ENCODE data around the gene GNB1L.
"Not testable (repeated sequence)": the region's sequence is repeated elsewhere in the genome, so short reads cannot be mapped to it uniquely, and the experiment has no call there.

Gene GNB1L

DNA sequence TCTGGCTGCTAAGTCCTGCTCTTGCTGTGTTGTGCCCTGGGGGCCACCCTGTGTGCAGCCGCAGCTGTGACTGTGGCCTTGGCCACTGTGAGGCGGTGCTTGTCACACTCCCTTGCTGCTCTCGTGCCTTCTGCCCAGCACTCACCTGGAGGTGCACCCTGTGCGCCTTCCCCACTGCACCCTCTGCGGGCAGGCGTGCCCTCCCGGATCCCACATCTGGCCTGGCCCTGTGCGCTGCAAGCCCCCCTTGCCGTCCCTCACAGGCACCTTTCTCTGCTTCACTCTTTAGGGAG lies 66.9 kb downstream of the GNB1L start:
- Histone ChIP-seq H3K27me3 (ENCODE audit: control insufficient read depth, insufficient read depth, low read length) (no peaks in the 10 kb centered on the region), H3K4me1 (ENCODE audit: control insufficient read depth, insufficient read depth, low read length) (no peaks in the 10 kb centered on the region), H3K9ac (ENCODE audit: low read depth, low read length) (no peak overlapping the region), H3K36me3 (ENCODE audit: insufficient read depth, low read length) (no peaks in the 10 kb centered on the region), H3K4me3 (ENCODE audit: low read length) (no peak overlapping the region), H3K4me2 (ENCODE audit: low read length) (no peak overlapping the region), H3K9me3 (replicated peaks; ENCODE audit: low read length) (no peaks in the 10 kb centered on the region)

DNA sequence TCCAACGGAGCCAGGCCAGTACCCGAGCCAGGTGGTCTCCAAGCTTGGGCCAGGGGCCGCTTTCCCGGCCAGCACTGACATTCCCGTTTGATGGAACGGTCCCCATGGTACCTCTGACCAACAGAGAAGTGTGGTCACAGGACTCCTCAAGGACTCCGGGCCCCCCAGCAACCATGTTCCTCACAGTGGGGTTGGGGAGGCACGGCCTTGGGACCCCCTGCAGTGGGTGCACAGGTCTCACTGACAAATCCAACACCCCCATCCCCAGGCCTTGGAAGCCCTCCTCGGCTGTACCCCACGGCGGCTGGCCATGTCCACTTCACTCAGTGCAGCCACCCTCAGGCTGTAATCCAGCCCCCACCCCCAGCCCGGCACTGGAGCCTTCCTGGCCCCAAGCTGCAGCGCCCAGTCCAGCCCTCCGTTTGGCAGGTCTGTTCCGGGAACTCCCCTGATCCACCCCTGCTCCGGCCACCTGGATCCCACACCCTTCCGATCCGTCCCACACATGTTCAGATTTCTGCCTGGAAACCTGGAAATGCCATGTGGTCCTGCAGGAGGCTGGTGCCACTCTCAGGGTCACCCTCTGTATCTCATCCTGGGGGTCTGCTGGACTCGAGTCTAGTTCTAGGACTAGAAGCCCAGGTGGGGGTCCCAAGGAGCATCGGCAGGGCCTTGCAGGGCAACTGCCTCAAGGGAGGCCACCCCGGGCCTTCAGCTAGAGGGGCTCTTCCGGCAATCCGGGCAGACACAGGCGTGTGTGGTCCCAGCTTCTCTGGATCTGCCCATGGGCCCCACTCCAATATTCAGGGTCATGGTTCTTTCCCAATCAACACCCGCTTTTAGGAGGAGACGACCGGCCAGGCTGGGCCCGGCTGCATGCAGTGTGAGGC lies 67.5 kb downstream of the GNB1L start:
- no peaks in the 10 kb centered on the region for H3K9me3 ChIP-seq (replicated peaks; ENCODE audit: low read length)

GRCh38 chr22:19786264-19786585 lies 68.4 kb downstream of the GNB1L start:
- Histone ChIP-seq H3K4me1 (ENCODE audit: control insufficient read depth, insufficient read depth, low read length) (no peaks in the 10 kb centered on the region), H3K9ac (ENCODE audit: low read depth, low read length) (no peak overlapping the region), H3K9me3 (replicated peaks; ENCODE audit: low read length) (no peaks in the 10 kb centered on the region), H3K27me3 (ENCODE audit: control insufficient read depth, insufficient read depth, low read length) (no peaks in the 10 kb centered on the region), H3K4me2 (ENCODE audit: low read length) (no peak overlapping the region), H3K36me3 (ENCODE audit: insufficient read depth, low read length) (no peaks in the 10 kb centered on the region), H3K4me3 (ENCODE audit: low read length) (no peak overlapping the region)

More for the DNA sequence above, 67.5 kb downstream of the GNB1L start:
- Histone ChIP-seq H3K4me1 (ENCODE audit: control insufficient read depth, insufficient read depth, low read length) (no peaks in the 10 kb centered on the region), H3K4me3 (ENCODE audit: low read length) (no peak overlapping the region), H3K36me3 (ENCODE audit: insufficient read depth, low read length) (no peaks in the 10 kb centered on the region), H3K27me3 (ENCODE audit: control insufficient read depth, insufficient read depth, low read length) (no peaks in the 10 kb centered on the region), H3K9ac (ENCODE audit: low read depth, low read length) (no peak overlapping the region), H3K4me2 (ENCODE audit: low read length) (no peak overlapping the region)

DNA sequence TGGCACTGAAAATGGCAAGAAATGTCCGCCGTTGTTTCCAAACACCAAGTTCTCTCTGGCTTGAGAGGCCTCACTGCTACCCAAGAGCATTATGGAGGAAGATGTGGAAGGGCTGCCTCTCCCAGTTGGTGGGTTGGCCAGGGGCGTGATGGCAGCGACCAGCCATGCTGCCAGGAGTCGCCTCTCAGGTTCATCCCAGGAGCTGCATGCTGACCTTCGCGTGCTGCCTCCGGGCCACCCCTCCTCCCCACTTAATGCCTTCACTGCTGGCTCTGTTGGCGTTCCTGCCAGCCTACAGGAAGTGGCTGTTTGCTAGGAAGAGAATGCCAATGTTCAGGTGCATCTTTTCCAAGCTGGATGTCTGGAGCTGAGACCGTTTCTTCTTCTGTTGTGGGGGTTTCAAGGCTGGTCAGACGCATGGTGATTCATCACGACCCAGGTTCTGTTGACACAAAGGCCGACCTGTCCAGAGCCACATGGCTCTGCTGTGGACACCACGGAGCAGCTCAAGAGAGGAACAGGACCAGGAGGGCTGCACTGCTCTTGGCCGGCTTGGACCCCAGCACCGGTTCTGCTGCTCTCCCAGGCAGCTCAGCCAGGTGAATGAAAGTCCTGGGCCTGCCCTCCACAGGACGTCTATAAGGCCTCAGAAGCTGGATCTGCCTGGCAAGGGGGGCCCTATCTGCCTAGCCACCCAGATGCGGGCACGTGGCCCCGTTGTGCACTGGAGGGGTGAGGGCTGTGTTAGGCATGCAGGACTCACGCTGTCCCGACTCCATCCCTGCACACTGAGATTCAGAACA lies 69.0 kb downstream of the GNB1L start:
- Histone ChIP-seq H3K4me2 (ENCODE audit: low read length) (no peak overlapping the region), H3K9me3 (replicated peaks; ENCODE audit: low read length) (no peaks in the 10 kb centered on the region), H3K27me3 (ENCODE audit: control insufficient read depth, insufficient read depth, low read length) (no peaks in the 10 kb centered on the region), H3K4me1 (ENCODE audit: control insufficient read depth, insufficient read depth, low read length) (no peaks in the 10 kb centered on the region), H3K4me3 (ENCODE audit: low read length) (no peak overlapping the region), H3K9ac (ENCODE audit: low read depth, low read length) (no peak overlapping the region), H3K36me3 (ENCODE audit: insufficient read depth, low read length) (no peaks in the 10 kb centered on the region)

- Histone ChIP-seq H3K4me3 (ENCODE audit: low read length) (no peak overlapping the region), H3K4me1 (ENCODE audit: control insufficient read depth, insufficient read depth, low read length) (peaks cover 7% of the 10 kb centered on the region), H3K9me3 (replicated peaks; ENCODE audit: low read length) (no peaks in the 10 kb centered on the region), H3K9ac (ENCODE audit: low read depth, low read length) (no peak overlapping the region), H3K4me2 (ENCODE audit: low read length) (no peak overlapping the region), H3K27me3 (ENCODE audit: control insufficient read depth, insufficient read depth, low read length) (no peaks in the 10 kb centered on the region), H3K36me3 (ENCODE audit: insufficient read depth, low read length) (no peaks in the 10 kb centered on the region)
Measured at GRCh38 chr22:19784384-19785175, 70.1 kb downstream of the GNB1L start.

DNA sequence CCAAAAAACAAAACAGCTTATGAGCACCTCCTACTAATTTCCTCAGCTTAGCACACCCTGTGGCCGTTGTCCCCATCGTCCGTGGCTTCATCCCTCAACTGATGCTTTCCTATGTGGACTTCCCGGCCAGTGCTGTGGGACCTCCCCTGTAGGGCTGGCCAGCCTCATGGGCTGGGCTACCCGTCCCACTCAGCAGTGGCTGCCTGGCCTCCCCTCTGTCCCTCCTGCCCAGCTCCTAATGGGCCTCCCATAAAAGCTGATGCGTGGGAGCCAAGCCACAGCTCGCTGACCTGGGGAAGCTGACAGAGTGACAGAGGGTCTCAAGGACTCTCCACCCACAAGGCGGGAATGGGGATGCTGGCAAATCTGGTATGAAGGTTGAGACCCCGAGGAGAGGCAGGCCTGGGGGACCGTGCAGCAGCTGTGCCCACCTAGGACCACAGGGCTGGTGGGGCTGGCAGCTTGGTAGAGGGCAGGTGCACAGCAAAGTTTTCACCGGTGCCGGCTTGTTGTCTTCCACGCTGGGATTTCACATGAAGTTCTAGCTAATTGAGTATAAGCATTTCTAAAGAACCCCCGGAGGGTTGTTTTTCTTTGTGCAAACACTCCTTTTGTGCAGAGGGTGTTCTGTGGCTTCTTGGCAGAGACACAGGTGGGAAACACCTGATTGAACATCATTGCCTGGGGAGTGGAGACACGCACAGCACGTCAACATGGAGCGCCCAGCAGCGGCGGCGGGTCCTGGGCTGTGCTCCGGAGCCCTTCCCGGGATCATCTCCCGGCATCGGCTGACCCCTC lies 70.9 kb downstream of the GNB1L start:
- no peaks in the 10 kb centered on the region for H3K27me3 ChIP-seq (ENCODE audit: control insufficient read depth, insufficient read depth, low read length)
- H3K9me3 ChIP-seq (replicated peaks; ENCODE audit: low read length): no peaks in the 10 kb centered on the region
- H3K4me2 ChIP-seq (ENCODE audit: low read length): no peak overlapping the region
- H3K4me1 ChIP-seq (ENCODE audit: control insufficient read depth, insufficient read depth, low read length): peaks cover 9% of the 10 kb centered on the region
- no peak overlapping the region for H3K9ac ChIP-seq (ENCODE audit: low read depth, low read length)
- H3K4me3 ChIP-seq (ENCODE audit: low read length): no peak overlapping the region
- H3K36me3 ChIP-seq (ENCODE audit: insufficient read depth, low read length): no peaks in the 10 kb centered on the region

DNA sequence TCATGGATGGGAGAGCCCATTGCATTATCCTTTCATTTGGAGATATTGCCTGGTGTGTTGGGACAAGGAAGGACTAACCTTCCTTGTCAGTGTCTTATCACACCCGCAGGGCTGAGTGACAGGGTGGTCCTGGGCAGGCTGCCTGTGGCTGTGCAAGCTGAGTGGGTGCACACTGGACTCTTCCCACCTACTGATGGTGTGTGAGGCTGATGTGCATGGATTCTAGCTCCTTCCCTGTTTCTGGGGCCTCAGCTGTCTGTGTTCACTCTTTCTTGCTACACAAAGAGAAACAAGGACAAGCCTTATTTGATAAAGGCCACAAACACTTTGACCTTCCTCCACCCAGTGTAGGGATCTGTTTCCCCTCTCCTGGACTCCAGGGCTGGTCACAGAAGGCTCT lies 72.1 kb downstream of the GNB1L start:
- H3K4me3 ChIP-seq (ENCODE audit: low read length): no peak overlapping the region
- H3K4me1 ChIP-seq (ENCODE audit: control insufficient read depth, insufficient read depth, low read length): peaks cover 9% of the 10 kb centered on the region
- H3K36me3 ChIP-seq (ENCODE audit: insufficient read depth, low read length): no peaks in the 10 kb centered on the region
- no peak overlapping the region for H3K9ac ChIP-seq (ENCODE audit: low read depth, low read length)
- H3K9me3 ChIP-seq (replicated peaks; ENCODE audit: low read length): no peaks in the 10 kb centered on the region
- H3K4me2 ChIP-seq (ENCODE audit: low read length): no peak overlapping the region
- no peaks in the 10 kb centered on the region for H3K27me3 ChIP-seq (ENCODE audit: control insufficient read depth, insufficient read depth, low read length)

- Histone ChIP-seq H3K9ac (ENCODE audit: low read depth, low read length) (peak overlapping the region; percentile 1), H3K4me1 (ENCODE audit: control insufficient read depth, insufficient read depth, low read length) (peaks cover 9% of the 10 kb centered on the region), H3K4me3 (ENCODE audit: low read length) (no peak overlapping the region), H3K27me3 (ENCODE audit: control insufficient read depth, insufficient read depth, low read length) (no peaks in the 10 kb centered on the region), H3K9me3 (replicated peaks; ENCODE audit: low read length) (no peaks in the 10 kb centered on the region), H3K4me2 (ENCODE audit: low read length) (no peak overlapping the region), H3K36me3 (ENCODE audit: insufficient read depth, low read length) (no peaks in the 10 kb centered on the region)
Measured at GRCh38 chr22:19779685-19780268, 74.9 kb downstream of the GNB1L start.

- Histone ChIP-seq H3K4me2 (ENCODE audit: low read length) (no peak overlapping the region), H3K9ac (ENCODE audit: low read depth, low read length) (no peak overlapping the region), H3K9me3 (replicated peaks; ENCODE audit: low read length) (no peaks in the 10 kb centered on the region), H3K4me1 (ENCODE audit: control insufficient read depth, insufficient read depth, low read length) (peaks cover 9% of the 10 kb centered on the region), H3K4me3 (ENCODE audit: low read length) (no peak overlapping the region), H3K36me3 (ENCODE audit: insufficient read depth, low read length) (no peaks in the 10 kb centered on the region), H3K27me3 (ENCODE audit: control insufficient read depth, insufficient read depth, low read length) (no peaks in the 10 kb centered on the region)
Measured at GRCh38 chr22:19779011-19779421, 75.7 kb downstream of the GNB1L start.

DNA sequence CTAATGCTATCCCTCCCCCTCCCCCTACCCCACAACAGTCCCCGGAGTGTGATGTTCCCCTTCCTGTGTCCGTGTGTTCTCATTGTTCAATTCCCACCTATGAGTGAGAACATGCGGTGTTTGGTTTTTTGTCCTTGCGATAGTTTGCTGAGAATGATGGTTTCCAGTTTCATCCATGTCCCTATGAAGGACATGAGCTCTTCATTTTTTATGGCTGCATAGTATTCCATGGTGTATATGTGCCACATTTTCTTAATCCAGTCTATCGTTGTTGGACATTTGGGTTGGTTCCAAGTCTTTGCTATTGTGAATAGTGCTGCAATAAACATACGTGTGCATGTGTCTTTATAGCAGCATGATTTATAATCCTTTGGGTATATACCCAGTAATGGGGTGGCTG lies 77.5 kb downstream of the GNB1L start:
- not testable (repeated sequence) for H3K27me3 ChIP-seq (ENCODE audit: control insufficient read depth, insufficient read depth, low read length); H3K4me1 ChIP-seq (ENCODE audit: control insufficient read depth, insufficient read depth, low read length)

More for the DNA sequence above, 77.5 kb downstream of the GNB1L start:
- H3K9me3 ChIP-seq (replicated peaks; ENCODE audit: low read length); H3K36me3 ChIP-seq (ENCODE audit: insufficient read depth, low read length); H3K4me2 ChIP-seq (ENCODE audit: low read length); H3K4me3 ChIP-seq (ENCODE audit: low read length); H3K9ac ChIP-seq (ENCODE audit: low read depth, low read length): not testable (repeated sequence)
